SK-N-SH (cell line): ENCODE results near the gene MAT1A. TPM values are rescaled to one million over a fixed set of nuclear protein-coding genes. Genes with fewer than 3 reads are reported as not detected.

Source experiments
- CTCF ChIA-PET: fragments of 300-600, 350-600 bp; formaldehyde crosslinking; extraction: SDS; loops from one replicate; lab custom pipeline; 2021; lab: Yijun Ruan, JAX
- POLR2A ChIA-PET: fragments of 350-600 bp; sonication (Branson Sonifier 250); formaldehyde crosslinking; extraction: SDS; loops from one replicate; lab custom pipeline; 2020; ENCODE audit warnings: antibody characterized with exemption, inconsistent platforms; lab: Yijun Ruan, JAX
- DNase-seq: peaks from one replicate; pipeline ENCODE4 v3.0.0; 2012
- H2AFZ ChIP-seq: fragments of 200-600 bp; sonication (generic); 2 replicates; pipeline ENCODE4 v1.8.1; 2016; ENCODE audit warnings: antibody characterized with exemption, mild to moderate bottlenecking, low read depth
- H3F3A ChIP-seq: fragments of 200-600 bp; sonication (generic); replicated peaks from 2 replicates; pipeline ENCODE3; 2016; ENCODE audit warnings: antibody characterized with exemption, mild to moderate bottlenecking; ENCODE audit not compliant: insufficient read depth
- H3K27ac ChIP-seq, 2 experiments: fragments of 200-500 bp in 1 of 2; fragments of 200-600 bp in 1 of 2; sonication (Bioruptor generic) in 1 of 2; sonication (generic), shearing (Covaris generic) in 1 of 2; 2 replicates each; pipeline versions ENCODE4 v1.5.1 to v1.6.1; 2014 to 2016; ENCODE audit warnings: low read depth in 2 of 2, inconsistent platforms in 1 of 2, low read length in 1 of 2, mild to moderate bottlenecking in 1 of 2, mixed read lengths in 1 of 2
- H3K27me3 ChIP-seq: fragments of 200-600 bp; sonication (generic), shearing (Covaris generic); 2 replicates; pipeline ENCODE4 v1.6.1; 2016; ENCODE audit warnings: mixed run types; ENCODE audit not compliant: insufficient read depth
- H3K36me3 ChIP-seq, 2 experiments: fragments of 200-500 bp in 1 of 2; fragments of 200-600 bp in 1 of 2; sonication (Bioruptor generic) in 1 of 2; sonication (generic) in 1 of 2; replicated peaks in 1 of 2; 2 replicates each; pipeline versions ENCODE3 to v1.5.1; 2014 to 2016; ENCODE audit warnings: low read length in 1 of 2, mild to moderate bottlenecking in 1 of 2; ENCODE audit not compliant: insufficient read depth in 2 of 2, control insufficient read depth in 1 of 2
- H3K4me1 ChIP-seq, 2 experiments: fragments of 200-500 bp in 1 of 2; fragments of 200-600 bp in 1 of 2; sonication (Bioruptor generic) in 1 of 2; sonication (generic), shearing (Covaris generic) in 1 of 2; 2 replicates each; pipeline versions ENCODE4 v1.5.1 to v1.6.1; 2014 to 2016; ENCODE audit warnings: low read depth in 1 of 2, low read length in 1 of 2, mixed run types in 1 of 2; ENCODE audit not compliant: insufficient read depth in 2 of 2, control insufficient read depth in 1 of 2
- H3K4me2 ChIP-seq: fragments of 200-600 bp; sonication (generic), shearing (Covaris generic); 2 replicates; pipeline ENCODE4 v1.6.1; 2017; ENCODE audit warnings: mixed run types
- H3K4me3 ChIP-seq, 2 experiments: fragments of 200-500 bp in 1 of 2; fragments of 200-600 bp in 1 of 2; sonication (Bioruptor generic) in 1 of 2; sonication (generic), shearing (Covaris generic) in 1 of 2; 2 replicates each; pipeline versions ENCODE4 v1.5.1 to v1.8.1; 2014 to 2016; ENCODE audit warnings: low read depth in 2 of 2, inconsistent platforms in 1 of 2, low read length in 1 of 2, mild to moderate bottlenecking in 1 of 2, mixed read lengths in 1 of 2, moderate library complexity in 1 of 2
- H3K79me2 ChIP-seq: fragments of 200-600 bp; sonication (generic); 2 replicates; pipeline ENCODE4 v1.8.1; 2017; ENCODE audit warnings: mild to moderate bottlenecking; ENCODE audit not compliant: insufficient read depth
- H3K9ac ChIP-seq: fragments of 200-600 bp; sonication (generic); 2 replicates; pipeline ENCODE4 v1.6.1; 2017; ENCODE audit warnings: mixed run types
- H3K9me2 ChIP-seq: fragments of 200-600 bp; sonication (generic); 2 replicates; pipeline ENCODE4 v1.6.1; 2017; ENCODE audit warnings: mixed run types
- H3K9me3 ChIP-seq: fragments of 200-600 bp; sonication (generic); 2 replicates; pipeline ENCODE4 v1.6.1; 2017; ENCODE audit warnings: mixed run types, mild to moderate bottlenecking, moderate library complexity
- H4K20me1 ChIP-seq: fragments of 200-600 bp; sonication (generic); 2 replicates; pipeline ENCODE4 v1.6.1; 2017; ENCODE audit warnings: mild to moderate bottlenecking, mixed run types; ENCODE audit not compliant: insufficient read depth
- FOXJ3 ChIP-seq: sonication (generic); formaldehyde crosslinking; IDR thresholded peaks from 2 replicates; pipeline ENCODE4 v1.5.1; 2020; ENCODE audit warnings: mild to moderate bottlenecking, missing genetic modification reagents
- GABPA ChIP-seq: IDR thresholded peaks from 2 replicates; pipeline ENCODE4 v1.4.0; 2012; ENCODE audit warnings: low read depth, mild to moderate bottlenecking
- MXI1 ChIP-seq: IDR thresholded peaks from 2 replicates; pipeline ENCODE4 v1.6.1; 2012; ENCODE audit warnings: mild to moderate bottlenecking, low read depth, low read length, improper control_type of control experiment
- NFIC ChIP-seq: IDR thresholded peaks from 2 replicates; pipeline ENCODE4 v1.4.0; 2012; ENCODE audit warnings: borderline replicate concordance
- RCOR1 ChIP-seq: fragments of 150-350 bp; IDR thresholded peaks from 2 replicates; pipeline ENCODE4 v1.6.1; 2017; ENCODE audit warnings: antibody characterized with exemption, low read length
- RXRA ChIP-seq: IDR thresholded peaks from 2 replicates; pipeline ENCODE4 v1.4.0; 2012; ENCODE audit warnings: low read depth, mild to moderate bottlenecking, borderline replicate concordance
- WGBS: methylation state at CpG from one replicate; pipeline ENCODE4 v1.1.6; 2017; ENCODE audit warnings: low lambda C conversion rate; 5-methylcytosine and 5-hydroxymethylcytosine counted together
- polyA plus RNA-seq, 3 experiments: library from polyadenylated mRNA; depleted of rRNA; stranded (reverse); fragments of >200 nt; gene quantifications; 2 replicates each; pipeline ENCODE4 v1.2.3, GENCODE V29; 2012
- TF ChIP-seq, protein P1 (sequence below): fragments of 150-350 bp; IDR thresholded peaks from 2 replicates; pipeline ENCODE4 v1.6.1; 2016; ENCODE audit warnings: mild to moderate bottlenecking, low read depth, low read length
- TF ChIP-seq, protein P2 (sequence below): IDR thresholded peaks from 2 replicates; pipeline ENCODE4; 2012
- TF ChIP-seq, protein P3 (sequence below): IDR thresholded peaks from 2 replicates; pipeline ENCODE4 v1.6.1; 2012; ENCODE audit warnings: mild to moderate bottlenecking, low read depth, low read length, moderate library complexity

MAT1A gene
- polyA plus RNA-seq, 1 of the 3 experiments (the other 2 are of a cell fraction), result 0.03 TPM

DNA sequence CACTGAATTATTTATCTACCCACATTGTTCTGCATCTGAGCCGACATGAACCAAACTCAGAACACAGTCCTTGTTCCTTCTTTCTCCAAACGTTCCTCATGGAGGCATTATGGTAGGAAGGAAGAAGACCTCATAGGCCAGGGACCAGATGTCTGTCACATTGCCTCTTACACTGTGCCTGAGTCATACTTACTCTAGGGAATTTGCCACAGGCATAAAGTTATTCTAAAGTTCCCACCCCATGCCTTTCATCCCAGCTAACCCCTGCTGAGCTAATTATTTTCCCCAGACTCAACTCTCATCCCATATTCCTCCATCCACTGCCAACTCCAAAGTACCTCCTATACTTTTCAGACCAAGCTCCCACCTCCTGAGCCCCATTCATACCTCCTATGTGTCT, 21.2 kb downstream of the MAT1A start:
- ChIA-PET CTCF (interaction anchor here (0.8 kb wide), 1 partner anchor 8 kb away, joined by 3 read pairs; no protein-coding TSS in a partner anchor), POLR2A (no interaction called here)
- Histone ChIP-seq H3K9me2 (no peaks in the 10 kb centered on the region), H3K9me3 (no peaks in the 10 kb centered on the region), H3K27ac (no peak overlapping the region), H2AFZ (no peak overlapping the region), H3F3A (no peaks in the 10 kb centered on the region), H3K4me1 (no peaks in the 10 kb centered on the region; a peak in 1 of 4 replicates)
- 10% methylated on average over 2 of the region's 2 CpGs for WGBS
- TF ChIP-seq, protein P1, sequence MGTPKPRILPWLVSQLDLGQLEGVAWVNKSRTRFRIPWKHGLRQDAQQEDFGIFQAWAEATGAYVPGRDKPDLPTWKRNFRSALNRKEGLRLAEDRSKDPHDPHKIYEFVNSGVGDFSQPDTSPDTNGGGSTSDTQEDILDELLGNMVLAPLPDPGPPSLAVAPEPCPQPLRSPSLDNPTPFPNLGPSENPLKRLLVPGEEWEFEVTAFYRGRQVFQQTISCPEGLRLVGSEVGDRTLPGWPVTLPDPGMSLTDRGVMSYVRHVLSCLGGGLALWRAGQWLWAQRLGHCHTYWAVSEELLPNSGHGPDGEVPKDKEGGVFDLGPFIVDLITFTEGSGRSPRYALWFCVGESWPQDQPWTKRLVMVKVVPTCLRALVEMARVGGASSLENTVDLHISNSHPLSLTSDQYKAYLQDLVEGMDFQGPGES, result no peak
- TF ChIP-seq MXI1 (no peak), RXRA (no peak), GABPA (no peak), NFIC (no peak)
- TF ChIP-seq, protein P2, sequence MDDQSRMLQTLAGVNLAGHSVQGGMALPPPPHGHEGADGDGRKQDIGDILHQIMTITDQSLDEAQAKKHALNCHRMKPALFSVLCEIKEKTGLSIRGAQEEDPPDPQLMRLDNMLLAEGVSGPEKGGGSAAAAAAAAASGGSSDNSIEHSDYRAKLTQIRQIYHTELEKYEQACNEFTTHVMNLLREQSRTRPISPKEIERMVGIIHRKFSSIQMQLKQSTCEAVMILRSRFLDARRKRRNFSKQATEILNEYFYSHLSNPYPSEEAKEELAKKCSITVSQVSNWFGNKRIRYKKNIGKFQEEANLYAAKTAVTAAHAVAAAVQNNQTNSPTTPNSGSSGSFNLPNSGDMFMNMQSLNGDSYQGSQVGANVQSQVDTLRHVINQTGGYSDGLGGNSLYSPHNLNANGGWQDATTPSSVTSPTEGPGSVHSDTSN, result no peak
- TF ChIP-seq, all 33 proteins: peak for 0
- Histone ChIP-seq H3K36me3 (no peaks in the 10 kb centered on the region), H3K9ac (no peak overlapping the region), H3K4me2 (no peak overlapping the region), H4K20me1 (no peaks in the 10 kb centered on the region), H3K79me2 (no peaks in the 10 kb centered on the region), H3K27me3 (no peaks in the 10 kb centered on the region), H3K4me3 (no peak overlapping the region)
- no peak for DNase-seq

DNA sequence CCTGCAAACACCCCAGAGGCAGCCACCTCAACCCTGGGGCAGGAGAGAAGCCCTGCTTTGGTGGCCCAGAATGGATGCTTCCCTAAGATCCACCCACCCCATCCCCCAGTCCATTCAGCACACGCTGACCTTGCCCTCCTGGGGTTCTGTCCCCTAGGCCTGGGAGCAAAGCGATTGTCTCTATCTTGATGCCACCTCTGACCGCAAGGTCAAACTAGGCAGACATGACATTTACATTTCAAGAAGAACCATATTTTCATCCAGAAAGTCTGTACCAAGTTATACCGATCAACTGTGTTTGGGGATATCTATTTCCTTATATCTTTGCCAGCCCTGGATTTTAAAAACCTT, 23.0 kb downstream of the MAT1A start:
- ChIA-PET CTCF (no interaction called here), POLR2A (no interaction called here)
- Histone ChIP-seq H3K4me1 (no peaks in the 10 kb centered on the region), H2AFZ (no peak overlapping the region), H3K36me3 (no peaks in the 10 kb centered on the region), H3K9me3 (no peaks in the 10 kb centered on the region), H3K27ac (no peak overlapping the region), H3K4me2 (no peak overlapping the region), H4K20me1 (no peaks in the 10 kb centered on the region), H3K4me3 (no peak overlapping the region)
- TF ChIP-seq RCOR1, result no peak
- no peak for TF ChIP-seq FOXJ3 (CRISPR knock-in tag)
- TF ChIP-seq, protein P3, sequence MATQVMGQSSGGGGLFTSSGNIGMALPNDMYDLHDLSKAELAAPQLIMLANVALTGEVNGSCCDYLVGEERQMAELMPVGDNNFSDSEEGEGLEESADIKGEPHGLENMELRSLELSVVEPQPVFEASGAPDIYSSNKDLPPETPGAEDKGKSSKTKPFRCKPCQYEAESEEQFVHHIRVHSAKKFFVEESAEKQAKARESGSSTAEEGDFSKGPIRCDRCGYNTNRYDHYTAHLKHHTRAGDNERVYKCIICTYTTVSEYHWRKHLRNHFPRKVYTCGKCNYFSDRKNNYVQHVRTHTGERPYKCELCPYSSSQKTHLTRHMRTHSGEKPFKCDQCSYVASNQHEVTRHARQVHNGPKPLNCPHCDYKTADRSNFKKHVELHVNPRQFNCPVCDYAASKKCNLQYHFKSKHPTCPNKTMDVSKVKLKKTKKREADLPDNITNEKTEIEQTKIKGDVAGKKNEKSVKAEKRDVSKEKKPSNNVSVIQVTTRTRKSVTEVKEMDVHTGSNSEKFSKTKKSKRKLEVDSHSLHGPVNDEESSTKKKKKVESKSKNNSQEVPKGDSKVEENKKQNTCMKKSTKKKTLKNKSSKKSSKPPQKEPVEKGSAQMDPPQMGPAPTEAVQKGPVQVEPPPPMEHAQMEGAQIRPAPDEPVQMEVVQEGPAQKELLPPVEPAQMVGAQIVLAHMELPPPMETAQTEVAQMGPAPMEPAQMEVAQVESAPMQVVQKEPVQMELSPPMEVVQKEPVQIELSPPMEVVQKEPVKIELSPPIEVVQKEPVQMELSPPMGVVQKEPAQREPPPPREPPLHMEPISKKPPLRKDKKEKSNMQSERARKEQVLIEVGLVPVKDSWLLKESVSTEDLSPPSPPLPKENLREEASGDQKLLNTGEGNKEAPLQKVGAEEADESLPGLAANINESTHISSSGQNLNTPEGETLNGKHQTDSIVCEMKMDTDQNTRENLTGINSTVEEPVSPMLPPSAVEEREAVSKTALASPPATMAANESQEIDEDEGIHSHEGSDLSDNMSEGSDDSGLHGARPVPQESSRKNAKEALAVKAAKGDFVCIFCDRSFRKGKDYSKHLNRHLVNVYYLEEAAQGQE, result no peak
- TF ChIP-seq, all 33 proteins: peak for 0
- Histone ChIP-seq H3F3A (no peaks in the 10 kb centered on the region), H3K9me2 (no peaks in the 10 kb centered on the region), H3K79me2 (no peaks in the 10 kb centered on the region), H3K27me3 (no peaks in the 10 kb centered on the region), H3K9ac (no peak overlapping the region)
- WGBS, result 95% methylated on average over 4 of the region's 4 CpGs
- no peak for DNase-seq
